ENCODE results near the gene PAX3.
"Not testable (repeated sequence)": the region's sequence is repeated elsewhere in the genome, so short reads cannot be mapped to it uniquely, and the experiment has no call there.

- not testable (repeated sequence) for TF ChIP-seq POLR2A (IDR thresholded peaks at IDR 0.05; ENCODE audit: insufficient read depth in 1 of 2, low read depth in 2 of 2, low read length in 2 of 2); YY1 (IDR thresholded peaks at IDR 0.05; ENCODE audit: insufficient read depth, insufficient replicate concordance, low read depth, low read length); HNRNPH1 (optimal IDR thresholded peaks at IDR 0.05; ENCODE audit: low read depth, low read length); HNF1A (IDR thresholded peaks at IDR 0.05; ENCODE audit: low read depth); HNF1A (CRISPR knock-in tag; IDR thresholded peaks at IDR 0.05; ENCODE audit: borderline replicate concordance); BATF2 (CRISPR knock-in tag; IDR thresholded peaks at IDR 0.05); TBP (CRISPR knock-in tag; IDR thresholded peaks at IDR 0.05); ZBTB49 (CRISPR knock-in tag; IDR thresholded peaks at IDR 0.05; ENCODE audit: borderline replicate concordance); MTA1 (CRISPR knock-in tag; IDR thresholded peaks at IDR 0.05; ENCODE audit: borderline replicate concordance)
Observed at GRCh38 chr2:222155003-222155664, 143.7 kb downstream of the PAX3 start.
